ENCODE results near the gene ERP44.

Gene ERP44

DNA sequence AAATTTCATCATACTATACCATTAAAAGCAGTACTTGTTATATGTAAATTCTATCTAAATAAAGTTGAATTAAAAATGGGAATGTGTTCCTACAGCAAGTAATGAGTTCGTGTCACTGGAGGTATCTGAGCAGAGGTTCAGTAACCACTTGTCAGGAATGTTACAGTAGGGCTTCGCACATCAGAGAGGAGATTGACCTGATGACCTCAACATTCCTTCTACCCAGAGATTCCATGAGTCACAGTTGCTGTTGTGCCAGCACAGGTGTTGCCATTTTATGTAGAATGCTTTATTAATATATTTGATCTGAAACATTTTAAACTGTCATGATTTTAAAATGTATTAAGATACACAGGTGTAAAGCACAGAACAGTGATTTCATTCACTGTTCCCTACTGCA is 132.1 kb downstream of the ERP44 start:
- Mint-ChIP-seq H3K36me3 (peaks cover 25% of the 10 kb centered on the region), H3K27me3 (no peaks in the 10 kb centered on the region), H3K4me3 (no peak overlapping the region), H3K27ac (no peak overlapping the region), H3K4me1 (no peaks in the 10 kb centered on the region), H3K9me3 (no peaks in the 10 kb centered on the region)

DNA sequence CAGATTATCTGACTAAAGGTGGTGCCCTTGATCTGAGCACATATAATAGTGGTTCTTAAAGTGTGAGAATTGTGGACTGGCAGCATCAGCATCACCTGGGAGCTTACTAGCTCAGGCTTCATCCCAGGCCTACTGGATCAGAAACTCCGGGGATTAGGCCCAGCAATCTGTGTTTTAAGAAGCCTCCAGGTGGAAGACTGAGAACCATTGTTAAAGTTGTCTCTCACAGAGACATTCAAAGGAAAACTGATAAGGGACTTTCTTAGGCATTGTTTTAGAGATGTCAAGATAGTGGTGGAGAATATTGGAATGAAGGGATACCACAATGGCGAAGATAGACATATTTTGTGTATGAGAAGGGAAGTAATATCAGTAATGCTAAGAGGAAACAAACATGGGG is 132.8 kb downstream of the ERP44 start:
- no peak overlapping the region for H3K4me3 Mint-ChIP-seq
- H3K9me3 Mint-ChIP-seq, result no peaks in the 10 kb centered on the region
- peak overlapping the region; percentile 78 for H3K27ac Mint-ChIP-seq
- peaks cover 28% of the 10 kb centered on the region for H3K36me3 Mint-ChIP-seq
- no peaks in the 10 kb centered on the region for H3K27me3 Mint-ChIP-seq
- H3K4me1 Mint-ChIP-seq, result no peaks in the 10 kb centered on the region

DNA sequence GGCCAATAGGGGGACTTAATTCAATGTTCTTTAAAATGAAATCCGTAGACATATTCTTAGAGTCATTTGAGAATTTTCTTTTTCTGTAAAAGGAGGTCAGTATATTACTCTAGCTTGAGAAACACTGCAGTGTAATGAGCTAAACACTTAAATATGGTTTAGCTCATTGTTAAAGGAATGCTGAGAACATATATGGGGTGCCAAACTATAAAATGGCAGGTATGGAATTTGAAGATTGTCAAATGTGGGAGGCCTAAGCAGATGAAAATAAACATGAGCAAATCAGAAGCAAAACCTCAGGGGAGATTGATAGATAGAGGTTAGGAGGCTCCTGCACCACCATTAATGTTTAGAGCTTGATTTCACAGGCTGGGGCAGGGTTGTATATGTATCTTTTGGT is 134.5 kb downstream of the ERP44 start:
- H3K27me3 Mint-ChIP-seq, result no peaks in the 10 kb centered on the region
- H3K4me1 Mint-ChIP-seq, result no peaks in the 10 kb centered on the region
- no peak overlapping the region for H3K4me3 Mint-ChIP-seq
- no peaks in the 10 kb centered on the region for H3K9me3 Mint-ChIP-seq
- no peak overlapping the region for H3K27ac Mint-ChIP-seq
- H3K36me3 Mint-ChIP-seq, result peaks cover 29% of the 10 kb centered on the region

DNA sequence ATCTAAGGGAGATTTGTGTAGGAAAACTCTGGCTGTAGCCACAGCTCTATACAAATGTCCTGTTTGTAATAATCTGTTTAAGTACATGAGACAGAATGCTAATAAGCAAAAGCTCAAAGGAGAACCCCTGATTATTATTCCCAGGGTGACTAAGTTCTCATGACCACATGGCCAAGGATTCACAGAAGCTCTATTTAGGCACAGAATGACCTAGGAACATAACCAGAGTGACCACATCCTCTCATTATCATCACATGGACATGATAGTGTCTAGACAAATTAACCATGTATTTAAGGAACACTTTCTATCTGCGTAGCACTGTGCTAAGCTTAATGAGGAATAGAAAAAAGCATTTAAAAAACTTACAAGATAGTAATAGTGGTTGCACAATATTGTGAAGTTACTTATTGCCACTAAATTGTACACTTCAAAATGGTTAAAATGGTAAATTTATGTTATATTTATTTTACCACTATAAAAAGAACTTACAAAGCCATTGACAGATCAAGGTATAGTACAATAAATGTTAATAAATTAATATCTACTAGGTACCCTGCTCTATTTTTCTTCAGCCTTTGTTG is 136.0 kb downstream of the ERP44 start:
- Mint-ChIP-seq H3K9me3 (no peaks in the 10 kb centered on the region), H3K27ac (no peak overlapping the region), H3K27me3 (no peaks in the 10 kb centered on the region), H3K36me3 (peaks cover 25% of the 10 kb centered on the region), H3K4me3 (no peak overlapping the region), H3K4me1 (no peaks in the 10 kb centered on the region)

DNA sequence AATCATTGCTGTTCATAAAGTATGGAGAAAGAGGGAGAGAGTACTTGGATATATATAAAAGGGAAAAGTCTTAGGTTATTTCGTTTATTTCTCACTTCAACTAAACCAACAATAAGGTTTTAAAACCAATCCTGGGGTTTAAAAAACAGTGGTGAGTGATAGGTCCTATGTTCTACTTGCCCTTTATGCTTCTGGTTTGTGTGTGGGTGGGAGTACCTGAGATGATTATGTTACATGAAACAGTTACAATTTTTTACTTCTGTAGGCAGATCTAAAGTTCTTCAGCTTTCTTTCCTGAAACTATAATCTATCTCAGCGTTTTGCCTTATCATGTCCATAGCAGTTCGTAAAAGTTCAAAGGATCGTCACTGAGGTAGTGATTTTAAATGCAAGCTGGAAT is 143.2 kb downstream of the ERP44 start:
- Mint-ChIP-seq H3K9me3 (no peaks in the 10 kb centered on the region), H3K27me3 (no peaks in the 10 kb centered on the region), H3K4me1 (peaks cover 35% of the 10 kb centered on the region), H3K36me3 (peaks cover 20% of the 10 kb centered on the region), H3K4me3 (peak overlapping the region; percentile 7), H3K27ac (peak overlapping the region; percentile 13)

DNA sequence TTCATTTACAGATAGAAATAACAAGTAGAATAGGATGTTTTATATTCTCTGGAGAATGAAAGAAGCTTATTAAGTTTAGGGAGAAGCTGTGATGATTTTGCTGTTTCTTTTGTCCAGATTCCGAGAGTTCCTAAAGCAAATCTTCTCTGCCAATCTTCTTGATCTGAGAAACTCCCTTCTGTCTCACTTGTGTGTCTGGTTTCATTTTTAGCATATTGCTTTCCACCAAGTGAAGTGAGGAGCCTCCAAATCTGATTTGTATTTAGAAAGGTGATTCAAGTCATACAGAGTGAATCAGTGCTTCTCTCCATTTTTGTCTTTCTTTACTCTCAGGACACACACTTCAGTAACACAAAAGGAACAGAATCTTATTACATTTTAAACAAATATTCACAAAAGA is 144.0 kb downstream of the ERP44 start:
- Mint-ChIP-seq H3K4me3 (no peak overlapping the region), H3K27ac (no peak overlapping the region), H3K4me1 (peaks cover 38% of the 10 kb centered on the region)

DNA sequence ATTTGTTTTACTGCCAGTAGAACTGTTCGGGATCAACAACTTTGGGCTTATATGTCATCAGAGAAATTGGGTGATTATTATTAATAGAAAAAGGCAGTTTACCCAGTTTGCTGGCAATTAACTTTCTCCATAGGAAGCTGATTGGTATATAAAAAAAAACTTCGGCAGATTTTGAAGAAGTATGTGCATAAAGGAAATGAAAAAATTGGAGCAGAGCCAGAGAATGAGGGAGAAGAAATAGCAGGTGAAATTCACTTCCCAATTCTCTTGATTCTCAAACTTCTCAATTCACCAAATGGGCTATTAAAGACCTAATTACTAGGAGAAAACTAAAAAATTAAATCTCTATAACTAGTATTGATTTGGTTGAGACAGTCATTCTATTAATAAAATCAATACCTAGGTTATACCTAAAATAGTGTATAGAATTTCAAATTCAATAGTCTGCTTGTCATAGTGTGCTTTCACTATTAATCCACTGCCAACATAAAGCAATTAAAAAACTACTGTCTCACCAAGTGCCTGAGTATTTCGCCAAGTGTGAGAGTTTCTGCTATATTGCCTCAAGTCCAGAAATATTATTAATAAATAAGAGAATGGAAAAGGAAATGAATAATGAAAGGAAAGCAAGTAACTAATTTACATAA is 144.8 kb downstream of the ERP44 start:
- no peak overlapping the region for H3K4me3 Mint-ChIP-seq
- no peaks in the 10 kb centered on the region for H3K9me3 Mint-ChIP-seq
- no peaks in the 10 kb centered on the region for H3K27me3 Mint-ChIP-seq
- H3K36me3 Mint-ChIP-seq, result peaks cover 21% of the 10 kb centered on the region
- no peak overlapping the region for H3K27ac Mint-ChIP-seq
- peaks cover 38% of the 10 kb centered on the region for H3K4me1 Mint-ChIP-seq

More for the DNA sequence above, 144.0 kb downstream of the ERP44 start:
- Mint-ChIP-seq H3K9me3 (no peaks in the 10 kb centered on the region), H3K27me3 (no peaks in the 10 kb centered on the region), H3K36me3 (peaks cover 23% of the 10 kb centered on the region)

DNA sequence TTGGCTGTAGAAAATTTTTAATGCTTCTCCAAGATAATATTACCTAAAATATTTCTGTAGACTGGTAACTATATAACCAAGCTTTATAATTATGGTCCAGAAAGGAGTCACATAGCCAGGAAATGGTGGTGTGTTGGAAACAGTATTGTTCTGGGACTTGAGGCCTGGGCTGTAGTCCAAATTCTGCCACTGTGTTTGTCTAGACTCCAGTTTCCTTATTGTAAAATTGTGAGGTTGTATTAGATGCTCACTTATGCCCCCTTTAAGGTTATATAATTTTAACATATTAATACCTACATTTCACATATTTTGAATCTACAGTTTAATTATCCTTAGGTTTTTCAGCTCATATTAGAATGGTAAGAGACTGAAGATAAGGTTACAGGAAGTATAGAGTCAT is 149.9 kb downstream of the ERP44 start:
- H3K36me3 Mint-ChIP-seq, result peaks cover 16% of the 10 kb centered on the region
- H3K4me3 Mint-ChIP-seq, result no peak overlapping the region
- no peaks in the 10 kb centered on the region for H3K9me3 Mint-ChIP-seq
- H3K27ac Mint-ChIP-seq, result no peak overlapping the region
- peaks cover 33% of the 10 kb centered on the region for H3K4me1 Mint-ChIP-seq
- no peaks in the 10 kb centered on the region for H3K27me3 Mint-ChIP-seq

DNA sequence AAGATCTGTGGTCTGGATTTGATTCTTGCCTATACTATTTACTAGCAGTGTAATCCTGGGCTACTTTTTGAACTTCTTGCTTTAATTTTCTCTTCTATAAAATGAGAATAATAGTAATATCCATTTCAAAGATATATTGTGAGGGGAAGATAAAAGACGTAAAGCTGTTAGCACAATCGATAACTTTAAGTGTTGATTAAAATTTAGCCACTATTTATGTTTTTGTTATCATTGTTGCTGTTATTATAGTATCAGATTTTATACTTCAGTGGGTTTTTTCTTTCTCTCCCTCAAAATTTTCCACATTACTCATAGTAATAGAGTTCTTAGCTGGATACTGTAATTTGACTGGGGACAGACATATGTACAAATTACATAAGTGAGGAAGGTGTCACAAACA is 150.3 kb downstream of the ERP44 start:
- Mint-ChIP-seq H3K4me3 (no peak overlapping the region), H3K9me3 (no peaks in the 10 kb centered on the region), H3K4me1 (peaks cover 32% of the 10 kb centered on the region), H3K27me3 (no peaks in the 10 kb centered on the region), H3K27ac (no peak overlapping the region), H3K36me3 (peaks cover 18% of the 10 kb centered on the region)

DNA sequence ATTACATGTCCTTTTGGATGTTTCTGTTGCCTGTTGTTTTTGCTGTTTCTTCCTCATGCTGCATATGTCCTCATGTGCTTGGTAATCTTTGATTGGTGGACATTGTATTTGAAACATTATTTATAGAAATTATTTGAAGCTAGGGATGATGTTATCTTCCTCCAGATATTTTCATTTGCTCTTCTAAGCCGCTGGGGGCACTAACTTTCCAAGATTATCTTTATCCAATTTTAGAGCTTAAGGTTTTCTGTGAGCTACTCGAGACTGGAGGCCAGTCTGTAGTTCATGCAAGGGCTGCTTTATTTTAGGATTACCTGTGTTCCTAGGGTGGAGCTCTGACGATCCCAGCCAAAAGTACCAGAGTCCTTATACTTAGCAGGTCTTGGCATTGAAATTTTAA is 151.4 kb downstream of the ERP44 start:
- no peak overlapping the region for H3K4me3 Mint-ChIP-seq
- H3K27me3 Mint-ChIP-seq, result no peaks in the 10 kb centered on the region
- H3K36me3 Mint-ChIP-seq, result peaks cover 19% of the 10 kb centered on the region
- H3K27ac Mint-ChIP-seq, result no peak overlapping the region
- H3K9me3 Mint-ChIP-seq, result no peaks in the 10 kb centered on the region
- peaks cover 32% of the 10 kb centered on the region for H3K4me1 Mint-ChIP-seq

DNA sequence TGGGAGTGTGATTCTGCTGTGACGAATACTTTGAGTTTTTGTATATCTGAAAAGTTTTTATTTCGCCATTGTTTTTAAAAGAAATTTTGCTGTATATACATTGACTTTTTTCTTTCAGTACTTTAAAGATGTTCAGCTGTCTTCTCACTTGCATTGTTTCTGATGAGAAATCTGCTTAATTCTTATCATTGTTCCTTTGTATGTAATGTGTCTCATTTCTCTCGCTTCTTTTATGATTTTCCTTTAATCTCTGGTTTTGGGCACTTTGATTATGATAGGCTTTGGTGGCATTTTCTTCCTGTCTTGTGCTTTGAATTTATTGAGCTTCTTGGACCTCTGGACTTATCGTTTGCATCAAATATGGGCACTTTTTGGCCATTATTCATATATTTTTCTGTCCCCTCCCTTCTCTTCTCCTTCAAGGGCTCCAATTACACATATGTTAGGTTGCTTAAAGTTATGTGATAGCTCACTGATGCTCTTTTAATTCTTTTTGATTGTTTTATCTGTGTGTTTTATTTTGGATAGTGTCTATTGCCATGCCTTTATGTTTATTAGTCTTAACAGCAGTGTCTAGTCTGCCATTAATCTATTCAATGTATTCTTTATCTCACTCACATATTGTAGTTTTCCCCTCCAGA is 161.7 kb downstream of the ERP44 start:
- Mint-ChIP-seq H3K4me3 (no peak overlapping the region), H3K27me3 (no peaks in the 10 kb centered on the region), H3K36me3 (peaks cover 39% of the 10 kb centered on the region), H3K9me3 (peaks cover 12% of the 10 kb centered on the region), H3K4me1 (peaks cover 46% of the 10 kb centered on the region), H3K27ac (no peak overlapping the region)

DNA sequence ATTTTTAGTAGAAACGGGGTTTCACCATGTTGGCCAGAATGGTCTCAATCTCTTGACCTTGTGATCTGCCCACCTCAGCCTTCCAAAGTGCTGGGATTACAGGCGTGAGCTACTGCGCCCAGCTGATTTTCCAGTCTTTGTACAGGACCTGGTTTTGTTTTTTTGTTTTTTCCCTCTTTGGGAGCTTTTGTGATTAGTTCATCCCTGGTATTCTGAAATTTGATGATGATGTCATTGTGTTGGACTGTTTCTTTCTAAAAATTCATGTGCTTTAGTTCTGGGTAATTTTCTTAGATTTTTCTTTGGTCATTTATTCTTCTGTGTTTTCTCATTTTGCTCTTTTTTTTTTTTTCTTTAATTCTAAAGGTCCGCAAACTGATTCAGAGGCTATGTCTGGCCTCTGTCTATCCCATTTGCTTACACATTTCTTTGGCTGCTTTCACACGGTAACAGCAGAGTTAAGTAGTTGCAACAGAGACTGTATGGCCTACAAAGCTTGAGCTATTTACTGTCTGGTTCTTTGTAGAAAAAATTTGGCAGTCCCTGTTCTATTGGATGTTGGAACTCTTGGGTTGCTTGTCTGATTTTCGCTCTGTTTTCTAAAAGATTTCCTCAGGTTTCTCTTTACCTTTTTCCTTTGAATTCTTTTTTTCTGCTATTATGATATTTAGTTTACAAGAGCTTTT is 167.5 kb downstream of the ERP44 start:
- peaks cover 5% of the 10 kb centered on the region for H3K9me3 Mint-ChIP-seq
- peaks cover 37% of the 10 kb centered on the region for H3K36me3 Mint-ChIP-seq
- H3K4me3 Mint-ChIP-seq, result no peak overlapping the region
- H3K27ac Mint-ChIP-seq, result no peak overlapping the region
- H3K4me1 Mint-ChIP-seq, result peaks cover 47% of the 10 kb centered on the region
- H3K27me3 Mint-ChIP-seq, result no peaks in the 10 kb centered on the region

DNA sequence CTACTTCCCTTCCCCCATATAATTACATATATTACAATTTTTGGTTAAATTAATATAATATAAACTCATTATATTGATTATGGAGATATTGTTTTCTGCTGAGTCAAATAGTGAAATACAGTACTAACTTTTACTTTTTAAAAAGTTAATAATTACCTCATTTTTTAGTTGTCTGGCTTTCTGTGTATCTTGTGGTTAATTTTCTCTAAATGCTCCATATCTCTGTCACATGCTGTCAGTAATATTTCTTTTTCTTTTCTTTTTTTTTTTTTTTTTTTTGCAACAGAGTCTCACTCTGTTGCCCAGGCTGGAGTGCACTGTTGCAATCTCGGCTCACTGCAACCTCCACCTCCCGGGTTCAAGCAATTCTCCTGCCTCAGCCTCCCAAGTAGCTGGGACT is 169.1 kb downstream of the ERP44 start:
- Mint-ChIP-seq H3K4me3 (no peak overlapping the region), H3K36me3 (peaks cover 44% of the 10 kb centered on the region), H3K27me3 (no peaks in the 10 kb centered on the region), H3K9me3 (no peaks in the 10 kb centered on the region), H3K27ac (no peak overlapping the region), H3K4me1 (peaks cover 39% of the 10 kb centered on the region)

Measured in activated naive CD4-positive, alpha-beta T cell treated with anti-CD3 and anti-CD28 coated beads, Interleukin-2, amount 50 U/mL, for 24 hours (primary cell).